ENCODE results near the gene SRP9.
"Not testable (repeated sequence)": the region's sequence is repeated elsewhere in the genome, so short reads cannot be mapped to it uniquely, and the experiment has no call there.

The SRP9 gene

GRCh38 chr1:225817611-225818061 lies 40.0 kb downstream of the SRP9 start:
- DNase-seq: no peak

GRCh38 chr1:225818229-225818628 lies 40.6 kb downstream of the SRP9 start:
- DNase-seq: no peak

- DNase-seq: no peak
These were observed 41.9 kb downstream of the SRP9 start for GRCh38 chr1:225819346-225820192.

- no peak for DNase-seq
These were observed 43.0 kb downstream of the SRP9 start for GRCh38 chr1:225820522-225821120.

- DNase-seq: no peak
These were observed 45.2 kb downstream of the SRP9 start for GRCh38 chr1:225822655-225823403.

GRCh38 chr1:225823811-225824261 lies 46.2 kb downstream of the SRP9 start:
- no peak for DNase-seq

- DNase-seq: no peak
These were observed 46.9 kb downstream of the SRP9 start for GRCh38 chr1:225824533-225824941.

GRCh38 chr1:225825078-225825477 lies 47.5 kb downstream of the SRP9 start:
- no peak for DNase-seq

GRCh38 chr1:225825607-225826007 lies 48.0 kb downstream of the SRP9 start:
- no peak for DNase-seq

- DNase-seq: no peak
These were observed 49.5 kb downstream of the SRP9 start for GRCh38 chr1:225827076-225827475.

- DNase-seq: no peak
These were observed 51.2 kb downstream of the SRP9 start for GRCh38 chr1:225828706-225829345.

- DNase-seq: no peak
These were observed 53.2 kb downstream of the SRP9 start for GRCh38 chr1:225830841-225831240.

GRCh38 chr1:225834417-225835329 lies 57.0 kb downstream of the SRP9 start:
- DNase-seq: no peak

GRCh38 chr1:225835856-225836255 lies 58.2 kb downstream of the SRP9 start:
- no peak for DNase-seq

- not testable (repeated sequence) for DNase-seq
These were observed 58.7 kb downstream of the SRP9 start for GRCh38 chr1:225836296-225836695.

- no peak for DNase-seq
These were observed 61.2 kb downstream of the SRP9 start for GRCh38 chr1:225838793-225839192.

Measured in KG1 (cell line).